ENCODE data around the gene COPZ1.

GRCh38 chr12:54374562-54375258 is 49.8 kb downstream of the COPZ1 start:
- no peak for TF ChIP-seq EZH2 (IDR thresholded peaks at IDR 0.05)
- TF ChIP-seq CTCF (IDR thresholded peaks at IDR 0.05), result no peak
- no peak for TF ChIP-seq EZH2phosphoT487 (IDR thresholded peaks at IDR 0.05)
